ENCODE measurements around the gene PTEN.

Gene PTEN

DNA sequence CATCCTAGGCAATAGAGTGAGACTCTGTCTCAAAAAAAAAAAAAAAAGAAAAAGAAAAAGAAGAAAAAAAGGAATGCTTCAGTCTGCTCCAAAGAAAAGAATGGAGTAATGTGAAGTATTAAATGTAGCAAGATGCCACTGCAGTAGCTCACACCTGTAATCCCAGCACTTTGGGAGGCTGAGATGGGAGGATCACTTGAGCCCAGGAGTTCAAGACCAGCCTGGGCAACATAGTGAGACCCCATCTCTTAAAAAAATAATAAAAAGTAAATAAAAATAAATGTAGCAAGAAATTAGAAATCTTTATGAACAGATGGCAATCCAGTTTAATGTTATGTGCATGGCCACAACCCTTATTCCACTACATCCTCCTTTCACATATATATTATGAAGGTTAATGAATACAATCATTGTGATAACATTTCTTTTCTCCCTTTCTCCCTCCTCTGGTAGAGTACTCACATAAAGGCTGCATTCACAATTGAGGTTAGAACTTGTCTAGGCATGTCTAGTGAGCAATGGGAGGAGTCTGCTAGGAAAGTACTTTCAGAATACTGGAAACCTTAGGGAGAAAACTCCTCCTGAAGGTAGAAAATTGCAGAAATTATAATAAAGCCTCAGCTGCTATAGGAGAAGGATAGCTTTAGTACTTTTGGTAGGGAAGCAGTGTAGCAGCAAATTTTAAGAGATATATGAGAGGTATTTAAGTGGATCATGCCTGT lies 20.5 kb upstream of the PTEN start:
- no peak for TF ChIP-seq CTCF (IDR thresholded peaks at IDR 0.05)

- no peak for TF ChIP-seq CTCF (IDR thresholded peaks at IDR 0.05)
These were observed 19.7 kb upstream of the PTEN start for GRCh38 chr10:87843714-87844113.

DNA sequence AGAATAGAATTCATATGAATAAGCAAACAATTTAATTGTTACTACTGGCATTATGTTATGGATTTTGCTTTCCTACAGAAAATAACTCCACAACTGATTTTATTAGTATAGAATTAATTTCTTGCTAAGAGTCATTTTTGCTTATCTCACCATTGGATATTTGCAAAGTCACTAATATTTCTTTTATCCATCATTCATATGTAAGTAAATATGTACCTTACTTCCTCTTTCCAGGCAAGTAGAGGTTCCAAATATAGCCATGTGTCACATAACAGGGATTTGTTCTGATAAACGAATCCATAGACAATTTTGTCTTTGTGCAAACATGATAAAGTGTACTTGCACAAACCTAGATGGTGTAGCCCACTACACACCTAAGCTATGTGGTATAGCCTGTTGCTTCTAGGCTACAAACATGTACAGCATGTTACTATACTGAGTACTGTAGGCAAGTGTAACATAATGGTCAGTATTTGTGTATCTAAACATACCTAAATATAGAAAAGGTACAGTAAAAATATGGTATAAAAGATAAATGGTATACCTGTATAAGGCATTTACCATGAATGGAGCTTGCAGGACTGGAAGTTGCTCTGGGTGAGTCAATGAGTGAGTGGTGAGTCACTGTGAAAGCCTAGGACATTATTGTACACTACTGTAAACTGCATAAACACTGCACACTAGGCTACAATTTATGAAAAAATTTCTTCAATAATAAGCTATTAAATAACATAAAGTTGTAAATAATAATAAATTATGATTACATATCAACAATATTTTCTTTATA lies 18.4 kb upstream of the PTEN start:
- no peak for TF ChIP-seq CTCF (IDR thresholded peaks at IDR 0.05)

GRCh38 chr10:87845624-87845998 lies 17.8 kb upstream of the PTEN start:
- no peak for TF ChIP-seq CTCF (IDR thresholded peaks at IDR 0.05)

DNA sequence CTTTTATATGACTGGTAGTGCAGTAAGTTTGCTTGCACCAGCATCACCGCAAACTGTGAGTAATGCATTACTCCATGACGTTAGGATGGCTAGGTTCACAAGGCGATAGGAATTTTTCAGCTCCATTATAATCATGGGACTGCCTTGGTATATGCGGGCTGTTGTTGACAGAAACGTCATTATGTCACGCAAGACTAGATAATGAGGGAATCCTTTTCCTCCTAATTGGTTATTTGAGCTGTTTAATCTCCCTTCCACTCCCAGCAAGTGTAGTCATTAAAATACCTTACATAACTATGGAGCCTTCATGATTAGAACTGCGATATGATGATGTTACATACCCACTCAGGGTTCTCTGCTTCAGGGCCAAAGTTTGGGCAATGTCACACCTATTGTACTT lies 17.4 kb upstream of the PTEN start:
- no peak for TF ChIP-seq CTCF (IDR thresholded peaks at IDR 0.05)

- no peak for TF ChIP-seq CTCF (IDR thresholded peaks at IDR 0.05)
These were observed 15.9 kb upstream of the PTEN start for GRCh38 chr10:87847550-87847949.

DNA sequence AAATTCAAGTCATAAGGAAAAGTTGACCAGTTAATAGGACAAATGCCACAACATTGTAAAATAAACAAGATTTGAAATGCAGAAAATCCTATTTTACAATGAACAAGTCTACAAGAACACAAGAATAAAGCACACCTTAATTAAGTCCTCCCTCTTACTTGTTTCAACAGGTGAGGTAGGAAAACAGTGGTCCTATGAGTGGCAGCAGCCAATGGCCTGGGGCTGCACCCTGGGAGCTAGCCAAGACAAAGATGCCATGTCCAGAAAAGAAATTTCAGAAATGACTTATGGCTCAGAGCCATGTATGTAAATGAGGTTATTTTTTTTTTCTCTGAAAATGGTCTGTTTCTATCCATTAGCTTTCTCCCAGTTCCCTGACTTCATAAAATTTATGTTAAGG lies 14.4 kb upstream of the PTEN start:
- no peak for TF ChIP-seq CTCF (IDR thresholded peaks at IDR 0.05)

All from LNCAP (cell line).